ENCODE measurements around the gene TRAF4. TPM values are rescaled to one million over a fixed set of nuclear protein-coding genes. Genes with fewer than 3 reads are reported as not detected.
"Not testable (repeated sequence)": the region's sequence is repeated elsewhere in the genome, so short reads cannot be mapped to it uniquely, and the experiment has no call there.

Gene TRAF4
- total RNA-seq, 4 donors from 2014 or later: 8.4 to 66.7 (median 30.7) TPM

- ATAC-seq (ENCODE audit: low FRiP score) (no peak), DNase-seq (ENCODE audit: low spot score) (no peak)
These were observed 26.9 kb upstream of the TRAF4 start for GRCh38 chr17:28716740-28717577.

GRCh38 chr17:28717578-28718332, 26.1 kb upstream of the TRAF4 start, which contains the start of gene RAB34:
TSS of gene RAB34 (minus strand) at chr17:28717868. CDS start at chr17:28717266, 602 bp downstream.
- DNase-seq (ENCODE audit: low spot score) (no peak), ATAC-seq (ENCODE audit: low FRiP score) (peak; percentile 69)
- TF ChIP-seq CTCF (IDR thresholded peaks at IDR 0.05): no peak

More at GRCh38 chr17:28716740-28717577, 26.9 kb upstream of the TRAF4 start:
- TF ChIP-seq CTCF (IDR thresholded peaks at IDR 0.05): no peak

- ATAC-seq (ENCODE audit: low FRiP score): no peak
- no peak for TF ChIP-seq CTCF (IDR thresholded peaks at IDR 0.05)
- DNase-seq (ENCODE audit: low spot score): no peak
These were observed 25.3 kb upstream of the TRAF4 start for GRCh38 chr17:28718333-28719020.

- no peak for TF ChIP-seq CTCF (IDR thresholded peaks at IDR 0.05)
- ATAC-seq (ENCODE audit: low FRiP score) (no peak), DNase-seq (ENCODE audit: low spot score) (no peak)
These were observed 24.8 kb upstream of the TRAF4 start for GRCh38 chr17:28719021-28719433.

GRCh38 chr17:28720247-28720996, 23.4 kb upstream of the TRAF4 start:
- ATAC-seq (ENCODE audit: low FRiP score) (no peak), DNase-seq (ENCODE audit: low spot score) (no peak)
- no peak for TF ChIP-seq CTCF (IDR thresholded peaks at IDR 0.05)

GRCh38 chr17:28720997-28721329, 22.8 kb upstream of the TRAF4 start:
- ATAC-seq (ENCODE audit: low FRiP score); DNase-seq (ENCODE audit: low spot score): not testable (repeated sequence)
